Tongue (tissue), 2 donors: ENCODE data around the gene GSK3A. TPM values are rescaled to one million over a fixed set of nuclear protein-coding genes. Genes with fewer than 3 reads are reported as not detected.
A peak's percentile ranks its signal among the peaks of the same experiment; 100 is the strongest.

Experiments used
- DNase-seq: peaks from one replicate; pipeline ENCODE4 v3.0.0-alpha.2; 2015
- total RNA-seq: library from RNA; depleted of rRNA; stranded (reverse); fragments of >200 nt; gene quantifications from one replicate; pipeline ENCODE4 v1.2.3, GENCODE V29; 2014

The GSK3A gene
- total RNA-seq, 1 donor from 2014 or later, result 23.6 TPM

- no peak for DNase-seq
These were observed 43.5 kb downstream of the GSK3A start for GRCh38 chr19:42198676-42199439.

- no peak for DNase-seq
These were observed 45.0 kb downstream of the GSK3A start for GRCh38 chr19:42197375-42197817.

- no peak for DNase-seq
These were observed 46.1 kb downstream of the GSK3A start for GRCh38 chr19:42196011-42197001.

GRCh38 chr19:42193706-42194105 lies 48.7 kb downstream of the GSK3A start:
- no peak for DNase-seq

- no peak for DNase-seq
These were observed 49.1 kb downstream of the GSK3A start for GRCh38 chr19:42193294-42193693.

- no peak for DNase-seq
These were observed 50.5 kb downstream of the GSK3A start for GRCh38 chr19:42191855-42192254.

- DNase-seq, result no peak
These were observed 51.1 kb downstream of the GSK3A start for GRCh38 chr19:42191330-42191729.

- DNase-seq, result no peak
These were observed 53.3 kb downstream of the GSK3A start for GRCh38 chr19:42189133-42189532.

GRCh38 chr19:42188665-42189064 lies 53.7 kb downstream of the GSK3A start:
- DNase-seq, result no peak

- no peak for DNase-seq
These were observed 57.1 kb downstream of the GSK3A start for GRCh38 chr19:42185277-42185676.

GRCh38 chr19:42184401-42184861 lies 58.0 kb downstream of the GSK3A start:
- DNase-seq, result peak; percentile 87

Other genes starting within 250 kb of the GSK3A start
- 2.4 TPM for gene ATP1A3, start 248.4 kb downstream of the GSK3A start, total RNA-seq
- 3.2 TPM for gene GRIK5, start 172.4 kb downstream of the GSK3A start, total RNA-seq
- gene ZNF574, start 166.4 kb downstream of the GSK3A start, total RNA-seq, result 14.5 TPM
- gene POU2F2, start 110.2 kb downstream of the GSK3A start, total RNA-seq, result 2.1 TPM
- 21.1 TPM for gene DEDD2, start 24.9 kb downstream of the GSK3A start, total RNA-seq
- 8.5 TPM for gene ZNF526, start 22.3 kb downstream of the GSK3A start, total RNA-seq
- gene ERF, start 12.5 kb upstream of the GSK3A start, total RNA-seq, result 31.1 TPM
- 33.7 TPM for gene CIC, start 26.6 kb upstream of the GSK3A start, total RNA-seq
- 0.62 TPM for gene PRR19, start 59.5 kb upstream of the GSK3A start, total RNA-seq
- 30.3 TPM for gene PAFAH1B3, start 60.0 kb upstream of the GSK3A start, total RNA-seq
- gene TMEM145, start 70.7 kb upstream of the GSK3A start, total RNA-seq, result not detected
- 27.9 TPM for gene MEGF8, start 83.0 kb upstream of the GSK3A start, total RNA-seq
- gene CNFN, start 147.7 kb upstream of the GSK3A start, total RNA-seq, result 1.6 TPM
- gene LIPE, start 184.8 kb upstream of the GSK3A start, total RNA-seq, result 14.2 TPM
- 2.2 TPM for gene CXCL17, start 200.3 kb upstream of the GSK3A start, total RNA-seq